SH-SY5Y (cell line): ENCODE data around the gene LRMDA.

ENCODE experiments used
- GATA2 ChIP-seq: IDR thresholded peaks from 2 replicates; pipeline ENCODE4 v1.6.1; 2011; ENCODE audit warnings: mild to moderate bottlenecking, low read depth, low read length
- GATA3 ChIP-seq: IDR thresholded peaks from 2 replicates; pipeline ENCODE4 v1.6.1; 2011; ENCODE audit warnings: low read depth, mild to moderate bottlenecking, low read length, moderate library complexity

- TF ChIP-seq GATA2, result no peak
- no peak for TF ChIP-seq GATA3
These were observed 215.5 kb downstream of the LRMDA start for GRCh38 chr10:75646916-75647315.
